HepG2 (cell line): ENCODE measurements around the gene SPARC. TPM values are rescaled to one million over a fixed set of nuclear protein-coding genes. Genes with fewer than 3 reads are reported as not detected.

Experiments
- AKAP8 ChIP-seq: sonication (generic); formaldehyde crosslinking; IDR thresholded peaks from 2 replicates; pipeline ENCODE4 v1.5.1; 2020; ENCODE audit warnings: mild to moderate bottlenecking, missing genetic modification reagents
- CBX1 ChIP-seq: IDR thresholded peaks from one replicate; pipeline ENCODE4 v1.6.1; 2016; ENCODE audit warnings: antibody characterized with exemption, low read depth
- FOXJ3 ChIP-seq: sonication (generic); formaldehyde crosslinking; IDR thresholded peaks from 2 replicates; pipeline ENCODE4 v1.4.0; 2020; ENCODE audit warnings: missing genetic modification reagents, mild to moderate bottlenecking, borderline replicate concordance
- GATA4 ChIP-seq: sonication (generic); IDR thresholded peaks from 2 replicates; pipeline ENCODE4 v1.6.1; 2016; ENCODE audit warnings: antibody characterized with exemption, low read depth, borderline replicate concordance
- MYNN ChIP-seq: sonication (generic); formaldehyde crosslinking; IDR thresholded peaks from 2 replicates; pipeline ENCODE4 v1.4.0; 2020; ENCODE audit warnings: mild to moderate bottlenecking, low read depth, missing genetic modification reagents
- NFYC ChIP-seq: IDR thresholded peaks from 2 replicates; pipeline ENCODE4 v1.6.1; 2016; ENCODE audit warnings: missing genetic modification reagents, missing compliant biosample characterization
- ZKSCAN5 ChIP-seq: sonication (generic); formaldehyde crosslinking; IDR thresholded peaks from 2 replicates; pipeline ENCODE4 v1.5.1; 2020; ENCODE audit warnings: mild to moderate bottlenecking, missing genetic modification reagents
- ZNF572 ChIP-seq: sonication (generic); formaldehyde crosslinking; IDR thresholded peaks from 2 replicates; pipeline ENCODE4 v1.5.1; 2020; ENCODE audit warnings: mild to moderate bottlenecking, missing genetic modification reagents
- polyA plus RNA-seq, 8 experiments: library from polyadenylated mRNA; depleted of rRNA in 3 of 8; stranded (reverse) in 7 of 8; unstranded in 1 of 8; fragments of >200 nt; fragmentation: Illumina TruSeq in 4 of 8; extraction: Trizol in 4 of 8; gene quantifications; 2 replicates each; pipeline versions ENCODE4 v1.2.1 to v1.2.3, GENCODE V29; 2011 to 2016; ENCODE audit warnings: low read depth in 4 of 8, missing spikeins in 1 of 8, mixed read lengths in 1 of 8; ENCODE audit not compliant: insufficient read depth in 1 of 8
- total RNA-seq, 5 experiments: library from RNA; depleted of rRNA; stranded (reverse); fragments of >200 nt; fragmentation: Illumina TruSeq; extraction: Trizol; gene quantifications; 2 replicates each; pipeline ENCODE4 v1.2.3, GENCODE V29; 2016; ENCODE audit warnings: low read depth in 1 of 5
- TF ChIP-seq, protein P1 (sequence below), 2 experiments: sonication (generic) in 1 of 2; formaldehyde crosslinking in 1 of 2; IDR thresholded peaks; 2 replicates each; pipeline versions ENCODE4 v1.6.1 to v1.9.0; 2014 to 2022; ENCODE audit warnings: antibody characterized with exemption in 1 of 2, borderline replicate concordance in 1 of 2, inconsistent platforms in 1 of 2, low read depth in 1 of 2, missing genetic modification reagents in 1 of 2
- TF ChIP-seq, protein P2 (sequence below): sonication (generic); formaldehyde crosslinking; IDR thresholded peaks from 2 replicates; pipeline ENCODE4 v1.5.1; 2020; ENCODE audit warnings: mild to moderate bottlenecking, missing genetic modification reagents
- TF ChIP-seq, protein P3 (sequence below): sonication (generic); formaldehyde crosslinking; IDR thresholded peaks from 2 replicates; pipeline ENCODE4 v1.4.0; 2020; ENCODE audit warnings: missing genetic modification reagents
- TF ChIP-seq, protein P4 (sequence below): IDR thresholded peaks from 2 replicates; pipeline ENCODE4 v1.6.1; 2012; ENCODE audit warnings: low read length, improper control_type of control experiment
- TF ChIP-seq, protein P5 (sequence below): IDR thresholded peaks from 2 replicates; pipeline ENCODE4 v1.6.1; 2016; ENCODE audit warnings: control low read depth

SPARC gene
- total and polyA plus RNA-seq, 2 of the 13 experiments (the other 11 are each of a cell fraction or from before 2014, with no cell fraction given), result 76.7 to 192 TPM

DNA sequence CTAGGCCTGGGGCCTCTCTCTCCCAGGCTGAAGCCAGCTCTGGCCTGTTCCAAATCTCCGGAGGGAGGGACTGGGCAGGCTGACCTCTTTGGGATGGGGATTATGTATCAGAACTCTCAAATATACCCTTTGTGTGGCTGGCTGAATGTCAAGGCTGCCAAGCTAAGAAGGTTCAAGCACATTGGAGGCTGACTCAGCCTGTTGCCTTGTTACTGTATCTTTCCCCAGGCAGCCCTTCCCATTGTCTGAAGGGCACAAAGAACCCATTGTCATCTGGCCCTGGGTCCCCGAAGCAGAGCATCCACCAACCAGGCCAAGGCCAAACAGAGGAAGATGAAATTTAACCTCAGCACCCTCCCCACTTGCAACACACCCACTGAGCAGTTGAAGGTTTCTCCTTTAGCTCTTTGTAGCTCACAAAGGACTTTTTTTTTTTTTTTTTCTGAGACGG is 7.3 kb upstream of the SPARC start (continued):
- TF ChIP-seq, protein P1, sequence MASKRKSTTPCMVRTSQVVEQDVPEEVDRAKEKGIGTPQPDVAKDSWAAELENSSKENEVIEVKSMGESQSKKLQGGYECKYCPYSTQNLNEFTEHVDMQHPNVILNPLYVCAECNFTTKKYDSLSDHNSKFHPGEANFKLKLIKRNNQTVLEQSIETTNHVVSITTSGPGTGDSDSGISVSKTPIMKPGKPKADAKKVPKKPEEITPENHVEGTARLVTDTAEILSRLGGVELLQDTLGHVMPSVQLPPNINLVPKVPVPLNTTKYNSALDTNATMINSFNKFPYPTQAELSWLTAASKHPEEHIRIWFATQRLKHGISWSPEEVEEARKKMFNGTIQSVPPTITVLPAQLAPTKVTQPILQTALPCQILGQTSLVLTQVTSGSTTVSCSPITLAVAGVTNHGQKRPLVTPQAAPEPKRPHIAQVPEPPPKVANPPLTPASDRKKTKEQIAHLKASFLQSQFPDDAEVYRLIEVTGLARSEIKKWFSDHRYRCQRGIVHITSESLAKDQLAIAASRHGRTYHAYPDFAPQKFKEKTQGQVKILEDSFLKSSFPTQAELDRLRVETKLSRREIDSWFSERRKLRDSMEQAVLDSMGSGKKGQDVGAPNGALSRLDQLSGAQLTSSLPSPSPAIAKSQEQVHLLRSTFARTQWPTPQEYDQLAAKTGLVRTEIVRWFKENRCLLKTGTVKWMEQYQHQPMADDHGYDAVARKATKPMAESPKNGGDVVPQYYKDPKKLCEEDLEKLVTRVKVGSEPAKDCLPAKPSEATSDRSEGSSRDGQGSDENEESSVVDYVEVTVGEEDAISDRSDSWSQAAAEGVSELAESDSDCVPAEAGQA (IDR thresholded peaks at IDR 0.05; ENCODE audit: low read depth), result no peak
- TF ChIP-seq, protein P1 (CRISPR knock-in tag; IDR thresholded peaks at IDR 0.05; ENCODE audit: borderline replicate concordance), result no peak
- TF ChIP-seq, protein P2, sequence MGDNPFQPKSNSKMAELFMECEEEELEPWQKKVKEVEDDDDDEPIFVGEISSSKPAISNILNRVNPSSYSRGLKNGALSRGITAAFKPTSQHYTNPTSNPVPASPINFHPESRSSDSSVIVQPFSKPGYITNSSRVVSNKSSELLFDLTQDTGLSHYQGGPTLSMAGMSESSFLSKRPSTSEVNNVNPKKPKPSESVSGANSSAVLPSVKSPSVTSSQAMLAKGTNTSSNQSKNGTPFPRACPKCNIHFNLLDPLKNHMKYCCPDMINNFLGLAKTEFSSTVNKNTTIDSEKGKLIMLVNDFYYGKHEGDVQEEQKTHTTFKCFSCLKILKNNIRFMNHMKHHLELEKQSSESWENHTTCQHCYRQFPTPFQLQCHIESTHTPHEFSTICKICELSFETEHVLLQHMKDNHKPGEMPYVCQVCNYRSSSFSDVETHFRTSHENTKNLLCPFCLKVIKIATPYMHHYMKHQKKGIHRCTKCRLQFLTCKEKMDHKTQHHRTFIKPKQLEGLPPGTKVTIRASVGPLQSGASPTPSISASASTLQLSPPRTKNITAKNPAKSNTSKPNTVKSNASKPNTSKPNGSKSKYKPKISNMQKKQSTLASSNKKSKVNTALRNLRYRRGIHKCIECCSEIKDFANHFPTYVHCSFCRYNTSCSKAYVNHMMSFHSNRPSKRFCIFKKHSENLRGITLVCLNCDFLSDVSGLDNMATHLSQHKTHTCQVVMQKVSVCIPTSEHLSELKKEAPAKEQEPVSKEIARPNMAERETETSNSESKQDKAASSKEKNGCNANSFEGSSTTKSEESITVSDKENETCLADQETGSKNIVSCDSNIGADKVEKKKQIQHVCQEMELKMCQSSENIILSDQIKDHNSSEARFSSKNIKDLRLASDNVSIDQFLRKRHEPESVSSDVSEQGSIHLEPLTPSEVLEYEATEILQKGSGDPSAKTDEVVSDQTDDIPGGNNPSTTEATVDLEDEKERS (CRISPR knock-in tag), result no peak
- TF ChIP-seq AKAP8 (CRISPR knock-in tag), result no peak
- no peak for TF ChIP-seq GATA4
- TF ChIP-seq NFYC (CRISPR knock-in tag), result no peak; the same call in 1 of the 2 replicates
- no peak for TF ChIP-seq CBX1
- TF ChIP-seq, protein P3, sequence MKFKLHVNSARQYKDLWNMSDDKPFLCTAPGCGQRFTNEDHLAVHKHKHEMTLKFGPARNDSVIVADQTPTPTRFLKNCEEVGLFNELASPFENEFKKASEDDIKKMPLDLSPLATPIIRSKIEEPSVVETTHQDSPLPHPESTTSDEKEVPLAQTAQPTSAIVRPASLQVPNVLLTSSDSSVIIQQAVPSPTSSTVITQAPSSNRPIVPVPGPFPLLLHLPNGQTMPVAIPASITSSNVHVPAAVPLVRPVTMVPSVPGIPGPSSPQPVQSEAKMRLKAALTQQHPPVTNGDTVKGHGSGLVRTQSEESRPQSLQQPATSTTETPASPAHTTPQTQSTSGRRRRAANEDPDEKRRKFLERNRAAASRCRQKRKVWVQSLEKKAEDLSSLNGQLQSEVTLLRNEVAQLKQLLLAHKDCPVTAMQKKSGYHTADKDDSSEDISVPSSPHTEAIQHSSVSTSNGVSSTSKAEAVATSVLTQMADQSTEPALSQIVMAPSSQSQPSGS (CRISPR knock-in tag), result no peak
- TF ChIP-seq, protein P4, sequence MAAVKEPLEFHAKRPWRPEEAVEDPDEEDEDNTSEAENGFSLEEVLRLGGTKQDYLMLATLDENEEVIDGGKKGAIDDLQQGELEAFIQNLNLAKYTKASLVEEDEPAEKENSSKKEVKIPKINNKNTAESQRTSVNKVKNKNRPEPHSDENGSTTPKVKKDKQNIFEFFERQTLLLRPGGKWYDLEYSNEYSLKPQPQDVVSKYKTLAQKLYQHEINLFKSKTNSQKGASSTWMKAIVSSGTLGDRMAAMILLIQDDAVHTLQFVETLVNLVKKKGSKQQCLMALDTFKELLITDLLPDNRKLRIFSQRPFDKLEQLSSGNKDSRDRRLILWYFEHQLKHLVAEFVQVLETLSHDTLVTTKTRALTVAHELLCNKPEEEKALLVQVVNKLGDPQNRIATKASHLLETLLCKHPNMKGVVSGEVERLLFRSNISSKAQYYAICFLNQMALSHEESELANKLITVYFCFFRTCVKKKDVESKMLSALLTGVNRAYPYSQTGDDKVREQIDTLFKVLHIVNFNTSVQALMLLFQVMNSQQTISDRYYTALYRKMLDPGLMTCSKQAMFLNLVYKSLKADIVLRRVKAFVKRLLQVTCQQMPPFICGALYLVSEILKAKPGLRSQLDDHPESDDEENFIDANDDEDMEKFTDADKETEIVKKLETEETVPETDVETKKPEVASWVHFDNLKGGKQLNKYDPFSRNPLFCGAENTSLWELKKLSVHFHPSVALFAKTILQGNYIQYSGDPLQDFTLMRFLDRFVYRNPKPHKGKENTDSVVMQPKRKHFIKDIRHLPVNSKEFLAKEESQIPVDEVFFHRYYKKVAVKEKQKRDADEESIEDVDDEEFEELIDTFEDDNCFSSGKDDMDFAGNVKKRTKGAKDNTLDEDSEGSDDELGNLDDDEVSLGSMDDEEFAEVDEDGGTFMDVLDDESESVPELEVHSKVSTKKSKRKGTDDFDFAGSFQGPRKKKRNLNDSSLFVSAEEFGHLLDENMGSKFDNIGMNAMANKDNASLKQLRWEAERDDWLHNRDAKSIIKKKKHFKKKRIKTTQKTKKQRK, result no peak
- no peak for TF ChIP-seq MYNN (CRISPR knock-in tag)
- TF ChIP-seq, protein P5, sequence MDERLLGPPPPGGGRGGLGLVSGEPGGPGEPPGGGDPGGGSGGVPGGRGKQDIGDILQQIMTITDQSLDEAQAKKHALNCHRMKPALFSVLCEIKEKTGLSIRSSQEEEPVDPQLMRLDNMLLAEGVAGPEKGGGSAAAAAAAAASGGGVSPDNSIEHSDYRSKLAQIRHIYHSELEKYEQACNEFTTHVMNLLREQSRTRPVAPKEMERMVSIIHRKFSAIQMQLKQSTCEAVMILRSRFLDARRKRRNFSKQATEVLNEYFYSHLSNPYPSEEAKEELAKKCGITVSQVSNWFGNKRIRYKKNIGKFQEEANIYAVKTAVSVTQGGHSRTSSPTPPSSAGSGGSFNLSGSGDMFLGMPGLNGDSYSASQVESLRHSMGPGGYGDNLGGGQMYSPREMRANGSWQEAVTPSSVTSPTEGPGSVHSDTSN, result no peak
- TF ChIP-seq FOXJ3 (CRISPR knock-in tag), result no peak
- no peak for TF ChIP-seq ZKSCAN5
- no peak for TF ChIP-seq ZNF572 (CRISPR knock-in tag)
